HG02884 (cell line): Measurements from ENCODE around the gene GABPB1.
A peak's percentile ranks its signal among the peaks of the same experiment; 100 is the strongest.

ENCODE experiments used
- ATAC-seq: cut with Tn5 transposase; IDR thresholded peaks from one replicate; pipeline ENCODE4 v1.9.1; 2021; ENCODE audit warnings: mild to moderate bottlenecking, moderate library complexity; ENCODE audit not compliant: unreplicated experiment

The GABPB1 gene

GRCh38 chr15:50345298-50345697, 9.7 kb downstream of the GABPB1 start:
- ATAC-seq, result no peak

GRCh38 chr15:50344006-50344464, 11.0 kb downstream of the GABPB1 start:
- ATAC-seq, result no peak

GRCh38 chr15:50341616-50342136, 13.3 kb downstream of the GABPB1 start:
- no peak for ATAC-seq

- no peak for ATAC-seq
Measured at GRCh38 chr15:50340416-50340815, 14.6 kb downstream of the GABPB1 start.

- no peak for ATAC-seq
Measured at GRCh38 chr15:50339717-50340116, 15.3 kb downstream of the GABPB1 start.

GRCh38 chr15:50335251-50335650, 19.7 kb downstream of the GABPB1 start:
- ATAC-seq, result no peak

GRCh38 chr15:50333229-50333628, 21.8 kb downstream of the GABPB1 start:
- ATAC-seq, result no peak

GRCh38 chr15:50330921-50331320, 24.1 kb downstream of the GABPB1 start:
- ATAC-seq, result no peak

GRCh38 chr15:50328116-50328515, 26.9 kb downstream of the GABPB1 start:
- no peak for ATAC-seq

- no peak for ATAC-seq
Measured at GRCh38 chr15:50321680-50322210, 33.3 kb downstream of the GABPB1 start.

GRCh38 chr15:50320504-50320903, 34.5 kb downstream of the GABPB1 start:
- ATAC-seq, result no peak

GRCh38 chr15:50318697-50319096, 36.3 kb downstream of the GABPB1 start:
- no peak for ATAC-seq

- ATAC-seq, result no peak
Measured at GRCh38 chr15:50315814-50316630, 39.0 kb downstream of the GABPB1 start.

- ATAC-seq, result no peak
Measured at GRCh38 chr15:50312636-50313035, 42.4 kb downstream of the GABPB1 start.

- no peak for ATAC-seq
Measured at GRCh38 chr15:50307799-50308198, 47.2 kb downstream of the GABPB1 start.

GRCh38 chr15:50304836-50305235, 50.2 kb downstream of the GABPB1 start:
- ATAC-seq, result no peak

- ATAC-seq, result peak; percentile 66
Measured at GRCh38 chr15:50302581-50302980, 52.4 kb downstream of the GABPB1 start.

GRCh38 chr15:50298340-50298739, 56.7 kb downstream of the GABPB1 start:
- ATAC-seq, result no peak

GRCh38 chr15:50295966-50296365, 59.0 kb downstream of the GABPB1 start:
- no peak for ATAC-seq

- ATAC-seq, result no peak
Measured at GRCh38 chr15:50289749-50290148, 65.2 kb downstream of the GABPB1 start.

GRCh38 chr15:50287324-50288116, 67.5 kb downstream of the GABPB1 start:
- no peak for ATAC-seq
